Keratinocyte (primary cell): ENCODE measurements around the gene MSANTD2. TPM values are rescaled to one million over a fixed set of nuclear protein-coding genes. Genes with fewer than 3 reads are reported as not detected.

Experiments
- DNase-seq: peaks from one replicate; pipeline ENCODE4 v3.0.0-alpha.2; 2011; ENCODE audit warnings: low read depth, missing footprints, low spot score
- FAIRE-seq: peaks from 2 replicates; lab custom pipeline; 2011; peaks lifted over from hg19 to GRCh38; lab: Jason Lieb, UNC
- H2AFZ ChIP-seq: 2 replicates; pipeline ENCODE4 v1.6.0; 2012; ENCODE audit warnings: low read length, control low read depth, inconsistent platforms; ENCODE audit not compliant: control insufficient read depth
- H3K27ac ChIP-seq: 2 replicates; pipeline ENCODE4 v1.5.1; 2011; ENCODE audit warnings: low read length; ENCODE audit not compliant: control insufficient read depth, insufficient read depth
- H3K27me3 ChIP-seq: 3 replicates; pipeline ENCODE4 v1.6.0; 2011; ENCODE audit warnings: low read length; ENCODE audit not compliant: control insufficient read depth, insufficient read depth; ENCODE audit errors: extremely low read depth
- H3K36me3 ChIP-seq, 2 experiments: 2 replicates in 1 of 2; 3 replicates in 1 of 2; pipeline ENCODE4 v1.5.1; 2011; ENCODE audit warnings: low read length in 2 of 2, mild to moderate bottlenecking in 1 of 2; ENCODE audit not compliant: control insufficient read depth in 2 of 2, insufficient read depth in 2 of 2; ENCODE audit errors: extremely low read depth in 1 of 2
- H3K4me1 ChIP-seq: 3 replicates; pipeline ENCODE4 v1.5.1; 2011; ENCODE audit warnings: low read length; ENCODE audit not compliant: control insufficient read depth, insufficient read depth; ENCODE audit errors: extremely low read depth
- H3K4me2 ChIP-seq: 3 replicates; pipeline ENCODE4 v1.6.0; 2011; ENCODE audit warnings: low read depth, low read length; ENCODE audit not compliant: control insufficient read depth, insufficient read depth; ENCODE audit errors: extremely low read depth
- H3K4me3 ChIP-seq, 3 experiments: fragments of 200-600 bp in 1 of 3; sonication (generic) in 1 of 3; 2 replicates in 2 of 3; 3 replicates in 1 of 3; pipeline ENCODE4 v1.5.1; 2011 to 2016; ENCODE audit warnings: low read length in 3 of 3, mild to moderate bottlenecking in 3 of 3, control low read depth in 2 of 3, inconsistent platforms in 1 of 3, low read depth in 1 of 3, mixed read lengths in 1 of 3, mixed run types in 1 of 3, moderate library complexity in 1 of 3; ENCODE audit not compliant: control insufficient read depth in 2 of 3, insufficient read depth in 2 of 3; ENCODE audit errors: extremely low read depth in 1 of 3
- H3K79me2 ChIP-seq: 2 replicates; pipeline ENCODE4 v1.6.0; 2012; ENCODE audit warnings: low read length; ENCODE audit not compliant: control insufficient read depth, insufficient read depth
- H3K9ac ChIP-seq: 3 replicates; pipeline ENCODE4 v1.6.0; 2011; ENCODE audit warnings: low read length; ENCODE audit not compliant: control insufficient read depth, insufficient read depth; ENCODE audit errors: extremely low read depth
- H3K9me1 ChIP-seq: 3 replicates; pipeline ENCODE4 v1.6.0; 2011; ENCODE audit warnings: low read length; ENCODE audit not compliant: control insufficient read depth, insufficient read depth; ENCODE audit errors: extremely low read depth
- H3K9me3 ChIP-seq: 2 replicates; pipeline ENCODE4 v1.5.1; 2012; ENCODE audit warnings: low read depth, low read length; ENCODE audit not compliant: control insufficient read depth
- H4K20me1 ChIP-seq: 3 replicates; pipeline ENCODE4 v1.6.0; 2011; ENCODE audit warnings: low read length; ENCODE audit not compliant: control insufficient read depth, insufficient read depth; ENCODE audit errors: extremely low read depth
- CTCF ChIP-seq, 3 experiments: IDR thresholded peaks in 1 of 3; conservative IDR thresholded peaks in 1 of 3; optimal IDR thresholded peaks in 1 of 3; 2 replicates in 2 of 3; 3 replicates in 1 of 3; pipeline versions ENCODE3 to v1.5.1; 2011; ENCODE audit warnings: low read length in 3 of 3, mild to moderate bottlenecking in 3 of 3, moderate library complexity in 2 of 3, control low read depth in 1 of 3, inconsistent platforms in 1 of 3; ENCODE audit not compliant: insufficient read depth in 2 of 3; ENCODE audit errors: extremely low read depth in 1 of 3
- EZH2 ChIP-seq: IDR thresholded peaks from one replicate; pipeline ENCODE4 v1.6.1; 2012; ENCODE audit warnings: inconsistent platforms, mild to moderate bottlenecking, low read length, moderate library complexity
- dilution Hi-C: fragments of 300-500 bp; cut with MboI; formaldehyde crosslinking; loops from one replicate; pipeline ENCODE4 v1.7.0; 2020; ENCODE audit warnings: low sequenced_read_pairs; ENCODE audit not compliant: extremely low pct_ligation_motif_present
- polyA plus RNA-seq, 5 experiments: library from polyadenylated mRNA; depleted of rRNA in 3 of 5; stranded (reverse) in 3 of 5; stranded (forward) in 1 of 5; unstranded in 1 of 5; fragments of >200 nt; gene quantifications; 1 replicate in 1 of 5; 2 replicates in 3 of 5; 3 replicates in 1 of 5; pipeline versions ENCODE4 v1.2.1 to v1.2.3, GENCODE V29; 2011 to 2012; ENCODE audit warnings: missing spikeins in 2 of 5, low read depth in 1 of 5, low replicate concordance in 1 of 5

The MSANTD2 gene
- polyA plus RNA-seq, 1 donor (not counting 4 experiments of a cell fraction or from before 2014, with no cell fraction given): 6.6 TPM

- FAIRE-seq (no peak), DNase-seq (peak; percentile 35)
- Histone ChIP-seq H3K27ac (no peak overlapping the region), H4K20me1 (no peaks in the 10 kb centered on the region), H3K9me1 (no peaks in the 10 kb centered on the region), H2AFZ (no peak overlapping the region), H3K4me2 (no peak overlapping the region), H3K4me1 (peaks cover 4% of the 10 kb centered on the region), H3K79me2 (no peaks in the 10 kb centered on the region), H3K27me3 (peaks cover 55% of the 10 kb centered on the region), H3K4me3 (no peak overlapping the region), H3K9ac (no peak overlapping the region), H3K9me3 (no peaks in the 10 kb centered on the region), H3K36me3 (no peaks in the 10 kb centered on the region)
- TF ChIP-seq EZH2 (no peak), CTCF (optimal IDR thresholded peaks at IDR 0.05 in 1 of 3, IDR thresholded peaks at IDR 0.05 in 1 of 3, conservative IDR thresholded peaks at IDR 0.05 in 1 of 3; ENCODE audit: extremely low read depth in 1 of 3, insufficient read depth in 2 of 3, low read length in 3 of 3) (no peak)
- dilution Hi-C loops: no loop called here
These were observed 32.4 kb upstream of the MSANTD2 start for GRCh38 chr11:124832571-124832970.

- FAIRE-seq: no peak
- Histone ChIP-seq H3K4me3 (no peak overlapping the region), H3K36me3 (no peaks in the 10 kb centered on the region), H3K9me3 (no peaks in the 10 kb centered on the region), H4K20me1 (no peaks in the 10 kb centered on the region), H3K27me3 (peaks cover 57% of the 10 kb centered on the region), H3K27ac (no peak overlapping the region), H3K4me1 (peaks cover 4% of the 10 kb centered on the region), H3K79me2 (no peaks in the 10 kb centered on the region), H2AFZ (no peak overlapping the region), H3K4me2 (no peak overlapping the region), H3K9ac (no peak overlapping the region), H3K9me1 (no peaks in the 10 kb centered on the region)
- DNase-seq: no peak
- dilution Hi-C loops: no loop called here
- TF ChIP-seq EZH2: no peak
- no peak for TF ChIP-seq CTCF (optimal IDR thresholded peaks at IDR 0.05 in 1 of 3, IDR thresholded peaks at IDR 0.05 in 1 of 3, conservative IDR thresholded peaks at IDR 0.05 in 1 of 3; ENCODE audit: extremely low read depth in 1 of 3, insufficient read depth in 2 of 3, low read length in 3 of 3)
These were observed 31.7 kb upstream of the MSANTD2 start for GRCh38 chr11:124831897-124832296.
